ENCODE results near the gene SUZ12.
"Not testable (repeated sequence)": the region's sequence is repeated elsewhere in the genome, so short reads cannot be mapped to it uniquely, and the experiment has no call there.

Gene SUZ12

GRCh38 chr17:31931756-31932155 is 5.1 kb upstream of the SUZ12 start:
- no peak overlapping the region for H3K4me3 ChIP-seq (ENCODE audit: low read length)
- no peaks in the 10 kb centered on the region for H3K27me3 ChIP-seq (ENCODE audit: control insufficient read depth, low read length)
- H3K4me1 ChIP-seq (ENCODE audit: control insufficient read depth, low read length), result peaks cover 15% of the 10 kb centered on the region
- H3F3A ChIP-seq (ENCODE audit: control insufficient read depth, insufficient read depth), result peaks cover 6% of the 10 kb centered on the region; the same call in 1 of the 2 replicates
- no peaks in the 10 kb centered on the region for H3K36me3 ChIP-seq (ENCODE audit: control insufficient read depth, low read length)
- H3K79me2 ChIP-seq (ENCODE audit: control insufficient read depth, low read length), result no peaks in the 10 kb centered on the region
- H4K20me1 ChIP-seq (ENCODE audit: control insufficient read depth, insufficient read depth, low read depth, low read length), result no peaks in the 10 kb centered on the region
- no peak overlapping the region for H3K4me2 ChIP-seq (ENCODE audit: low read length)
- no peaks in the 10 kb centered on the region for H3K9me3 ChIP-seq (ENCODE audit: control insufficient read depth, insufficient read depth, low read length)
- H3K9me2 ChIP-seq (replicated peaks; ENCODE audit: control insufficient read depth, low read length), result no peaks in the 10 kb centered on the region
- TF ChIP-seq EZH2phosphoT487 (IDR thresholded peaks at IDR 0.05; ENCODE audit: borderline replicate concordance, low read length), result no peak
- TF ChIP-seq CTCF (IDR thresholded peaks at IDR 0.05; ENCODE audit: low read depth, low read length, poor library complexity, severe bottlenecking), result no peak
- H3K27ac ChIP-seq (ENCODE audit: low read depth, low read length), result no peak overlapping the region

- no peaks in the 10 kb centered on the region for H3K9me3 ChIP-seq (ENCODE audit: control insufficient read depth, insufficient read depth, low read length)
- peaks cover 35% of the 10 kb centered on the region for H3K79me2 ChIP-seq (ENCODE audit: control insufficient read depth, low read length)
- H3F3A ChIP-seq (ENCODE audit: control insufficient read depth, insufficient read depth), result peaks cover 6% of the 10 kb centered on the region; the same call in 1 of the 2 replicates
- H3K27ac ChIP-seq (ENCODE audit: low read depth, low read length), result no peak overlapping the region
- peak overlapping the region; percentile 78 for H3K4me2 ChIP-seq (ENCODE audit: low read length)
- H3K4me3 ChIP-seq (ENCODE audit: low read length), result no peak overlapping the region
- H3K36me3 ChIP-seq (ENCODE audit: control insufficient read depth, low read length), result peaks cover 25% of the 10 kb centered on the region
- no peaks in the 10 kb centered on the region for H3K27me3 ChIP-seq (ENCODE audit: control insufficient read depth, low read length)
- no peaks in the 10 kb centered on the region for H3K9me2 ChIP-seq (replicated peaks; ENCODE audit: control insufficient read depth, low read length)
- H3K4me1 ChIP-seq (ENCODE audit: control insufficient read depth, low read length), result peaks cover 26% of the 10 kb centered on the region
- peaks cover 10% of the 10 kb centered on the region for H4K20me1 ChIP-seq (ENCODE audit: control insufficient read depth, insufficient read depth, low read depth, low read length)
- TF ChIP-seq CTCF (IDR thresholded peaks at IDR 0.05; ENCODE audit: low read depth, low read length, poor library complexity, severe bottlenecking) (no peak), EZH2phosphoT487 (IDR thresholded peaks at IDR 0.05; ENCODE audit: borderline replicate concordance, low read length) (no peak)
Observed at GRCh38 chr17:31935512-31935911, 1.3 kb upstream of the SUZ12 start.

- H3K9me3 ChIP-seq (ENCODE audit: control insufficient read depth, insufficient read depth, low read length); H3F3A ChIP-seq (ENCODE audit: control insufficient read depth, insufficient read depth); H3K27me3 ChIP-seq (ENCODE audit: control insufficient read depth, low read length); H4K20me1 ChIP-seq (ENCODE audit: control insufficient read depth, insufficient read depth, low read depth, low read length); H3K9me2 ChIP-seq (replicated peaks; ENCODE audit: control insufficient read depth, low read length): not testable (repeated sequence)
- Histone ChIP-seq H3K27ac (ENCODE audit: low read depth, low read length) (peak overlapping the region; percentile 9; the same call in 1 of the 2 replicates), H3K4me2 (ENCODE audit: low read length) (peak overlapping the region; percentile 90), H3K4me3 (ENCODE audit: low read length) (peak overlapping the region; percentile 95), H3K4me1 (ENCODE audit: control insufficient read depth, low read length) (peaks cover 20% of the 10 kb centered on the region), H3K79me2 (ENCODE audit: control insufficient read depth, low read length) (peaks cover 60% of the 10 kb centered on the region), H3K36me3 (ENCODE audit: control insufficient read depth, low read length) (peaks cover 45% of the 10 kb centered on the region)
Observed at GRCh38 chr17:31937926-31938641, 1.3 kb downstream of the SUZ12 start.

GRCh38 chr17:31941916-31942315 is 5.1 kb downstream of the SUZ12 start:
- H3K4me3 ChIP-seq (ENCODE audit: low read length); H3K27me3 ChIP-seq (ENCODE audit: control insufficient read depth, low read length); H3K9me2 ChIP-seq (replicated peaks; ENCODE audit: control insufficient read depth, low read length); H3K4me2 ChIP-seq (ENCODE audit: low read length); H4K20me1 ChIP-seq (ENCODE audit: control insufficient read depth, insufficient read depth, low read depth, low read length); H3K27ac ChIP-seq (ENCODE audit: low read depth, low read length); H3F3A ChIP-seq (ENCODE audit: control insufficient read depth, insufficient read depth); H3K9me3 ChIP-seq (ENCODE audit: control insufficient read depth, insufficient read depth, low read length): not testable (repeated sequence)
- H3K79me2 ChIP-seq (ENCODE audit: control insufficient read depth, low read length), result peaks cover 89% of the 10 kb centered on the region
- H3K4me1 ChIP-seq (ENCODE audit: control insufficient read depth, low read length), result peaks cover 10% of the 10 kb centered on the region
- H3K36me3 ChIP-seq (ENCODE audit: control insufficient read depth, low read length), result peaks cover 78% of the 10 kb centered on the region

- H3K36me3 ChIP-seq (ENCODE audit: control insufficient read depth, low read length), result peaks cover 78% of the 10 kb centered on the region
- H3F3A ChIP-seq (ENCODE audit: control insufficient read depth, insufficient read depth); H4K20me1 ChIP-seq (ENCODE audit: control insufficient read depth, insufficient read depth, low read depth, low read length); H3K9me2 ChIP-seq (replicated peaks; ENCODE audit: control insufficient read depth, low read length); H3K9me3 ChIP-seq (ENCODE audit: control insufficient read depth, insufficient read depth, low read length); H3K4me3 ChIP-seq (ENCODE audit: low read length); H3K27me3 ChIP-seq (ENCODE audit: control insufficient read depth, low read length); H3K4me2 ChIP-seq (ENCODE audit: low read length); H3K27ac ChIP-seq (ENCODE audit: low read depth, low read length): not testable (repeated sequence)
- peaks cover 84% of the 10 kb centered on the region for H3K79me2 ChIP-seq (ENCODE audit: control insufficient read depth, low read length)
- peaks cover 10% of the 10 kb centered on the region for H3K4me1 ChIP-seq (ENCODE audit: control insufficient read depth, low read length)
Observed at GRCh38 chr17:31942396-31942795, 5.6 kb downstream of the SUZ12 start.

GRCh38 chr17:31951953-31952352 is 15.1 kb downstream of the SUZ12 start:
- H3K27me3 ChIP-seq (ENCODE audit: control insufficient read depth, low read length); H3K4me1 ChIP-seq (ENCODE audit: control insufficient read depth, low read length); H3K9me3 ChIP-seq (ENCODE audit: control insufficient read depth, insufficient read depth, low read length); H3K9me2 ChIP-seq (replicated peaks; ENCODE audit: control insufficient read depth, low read length); H3K4me3 ChIP-seq (ENCODE audit: low read length); H3K27ac ChIP-seq (ENCODE audit: low read depth, low read length); H3F3A ChIP-seq (ENCODE audit: control insufficient read depth, insufficient read depth); H4K20me1 ChIP-seq (ENCODE audit: control insufficient read depth, insufficient read depth, low read depth, low read length); H3K4me2 ChIP-seq (ENCODE audit: low read length): not testable (repeated sequence)
- H3K79me2 ChIP-seq (ENCODE audit: control insufficient read depth, low read length), result peaks cover 14% of the 10 kb centered on the region
- H3K36me3 ChIP-seq (ENCODE audit: control insufficient read depth, low read length), result peaks cover 53% of the 10 kb centered on the region

All from DOHH2 (cell line).